NCI-H1694 (cell line): ENCODE results near the gene CAPN9.
"Not testable (repeated sequence)": the region's sequence is repeated elsewhere in the genome, so short reads cannot be mapped to it uniquely, and the experiment has no call there.

Experiments
- DNase-seq: peaks from one replicate; lab custom pipeline; 2025; lab: John Stamatoyannopoulos, UW

Gene CAPN9

GRCh38 chr1:230823931-230824381 is 76.8 kb downstream of the CAPN9 start:
- no peak for DNase-seq

GRCh38 chr1:230824551-230824918 is 77.3 kb downstream of the CAPN9 start:
- DNase-seq = no peak

GRCh38 chr1:230824919-230825721 is 77.9 kb downstream of the CAPN9 start:
- DNase-seq = peak; percentile 100

GRCh38 chr1:230825761-230826160 is 78.6 kb downstream of the CAPN9 start:
- DNase-seq = no peak

- DNase-seq = peak; percentile 87
Observed at GRCh38 chr1:230826166-230826875, 79.1 kb downstream of the CAPN9 start.

GRCh38 chr1:230827081-230827681 is 80.0 kb downstream of the CAPN9 start:
- DNase-seq = peak; percentile 99

GRCh38 chr1:230827801-230828200 is 80.6 kb downstream of the CAPN9 start:
- no peak for DNase-seq

- no peak for DNase-seq
Observed at GRCh38 chr1:230828421-230828820, 81.2 kb downstream of the CAPN9 start.

- no peak for DNase-seq
Observed at GRCh38 chr1:230831771-230832170, 84.6 kb downstream of the CAPN9 start.

- no peak for DNase-seq
Observed at GRCh38 chr1:230832476-230832875, 85.3 kb downstream of the CAPN9 start.

GRCh38 chr1:230833511-230833910 is 86.3 kb downstream of the CAPN9 start:
- no peak for DNase-seq

GRCh38 chr1:230834292-230834691 is 87.1 kb downstream of the CAPN9 start:
- no peak for DNase-seq

- no peak for DNase-seq
Observed at GRCh38 chr1:230836347-230836746, 89.2 kb downstream of the CAPN9 start.

GRCh38 chr1:230836793-230837192 is 89.6 kb downstream of the CAPN9 start:
- DNase-seq = no peak

GRCh38 chr1:230839173-230839572 is 92.0 kb downstream of the CAPN9 start:
- DNase-seq = no peak

- no peak for DNase-seq
Observed at GRCh38 chr1:230842801-230843200, 95.6 kb downstream of the CAPN9 start.

- DNase-seq = no peak
Observed at GRCh38 chr1:230843503-230844309, 96.5 kb downstream of the CAPN9 start.

- no peak for DNase-seq
Observed at GRCh38 chr1:230844561-230844960, 97.4 kb downstream of the CAPN9 start.

GRCh38 chr1:230845184-230845583 is 98.0 kb downstream of the CAPN9 start:
- DNase-seq = not testable (repeated sequence)

GRCh38 chr1:230848235-230848634 is 101.0 kb downstream of the CAPN9 start:
- DNase-seq = no peak

GRCh38 chr1:230849451-230850224 is 102.5 kb downstream of the CAPN9 start:
- peak; percentile 82 for DNase-seq
